ENCODE data around the gene FCRL2. TPM values are rescaled to one million over a fixed set of nuclear protein-coding genes. Genes with fewer than 3 reads are reported as not detected.

The FCRL2 gene
- total and polyA plus RNA-seq, 2 experiments from 2014 or later = not detected

DNA sequence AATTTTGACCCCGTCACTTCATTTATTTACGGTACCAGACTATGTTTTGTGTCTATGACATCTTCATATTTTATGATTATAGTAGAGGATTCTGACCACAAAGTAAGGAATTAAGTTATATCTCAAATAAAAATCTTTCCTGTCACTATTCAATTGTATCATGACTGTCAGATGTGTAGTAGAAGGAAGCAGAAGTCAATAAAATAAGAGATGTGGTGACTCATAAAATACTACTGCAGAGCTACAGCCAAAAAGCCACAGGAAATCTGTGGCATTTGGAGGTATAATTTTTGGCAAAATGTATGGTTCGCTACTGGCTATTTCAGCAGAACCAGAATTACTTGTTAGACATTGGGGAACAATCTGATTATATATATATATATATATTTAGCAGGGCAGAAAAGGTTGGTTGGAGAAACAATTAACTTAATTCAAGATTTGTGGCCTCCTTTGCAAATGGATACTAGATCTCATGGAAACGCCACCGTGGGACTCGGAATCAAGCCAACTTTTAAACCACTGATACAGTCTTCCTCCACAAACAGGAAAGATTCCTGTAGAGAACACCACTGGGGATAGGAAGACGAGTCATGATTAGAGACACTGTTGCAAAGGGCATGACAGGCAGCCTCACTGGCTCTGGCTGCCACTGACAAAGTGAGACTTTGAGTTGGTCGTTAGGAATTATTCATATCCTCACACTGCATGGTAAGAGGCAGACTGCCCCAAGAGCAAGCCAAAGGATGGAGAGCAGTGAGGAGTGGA is 5.1 kb downstream of the FCRL2 start:
- Histone ChIP-seq H3K4me2 (no peak overlapping the region), H3K36me3 (ENCODE audit: insufficient read depth) (no peaks in the 10 kb centered on the region), H3K4me1 (ENCODE audit: insufficient read depth) (no peaks in the 10 kb centered on the region), H3K4me3 (no peak overlapping the region), H3K9me2 (ENCODE audit: insufficient read depth) (no peaks in the 10 kb centered on the region; the same call in 1 of the 2 replicates), H2AFZ (peak overlapping the region; percentile 38; the same call in 1 of the 2 replicates), H3F3A (replicated peaks; ENCODE audit: low read depth) (no peaks in the 10 kb centered on the region), H4K20me1 (replicated peaks; ENCODE audit: insufficient read depth) (no peaks in the 10 kb centered on the region), H3K27ac (ENCODE audit: low read depth) (no peak overlapping the region), H3K27me3 (ENCODE audit: insufficient read depth) (no peaks in the 10 kb centered on the region), H3K79me2 (replicated peaks; ENCODE audit: insufficient read depth) (no peaks in the 10 kb centered on the region)
- ATAC-seq = no peak
- Mint-ChIP-seq H3K4me3 (no peak overlapping the region), H3K4me1 (peaks cover 4% of the 10 kb centered on the region; the same call in 2 of the 3 replicates), H3K36me3 (ENCODE audit: low read depth) (no peaks in the 10 kb centered on the region), H3K9me3 (no peaks in the 10 kb centered on the region), H3K27ac (no peak overlapping the region), H3K27me3 (ENCODE audit: insufficient read depth, low read depth, poor library complexity) (peaks cover 5% of the 10 kb centered on the region)
- DNase-seq (ENCODE audit: low spot score) = no peak
- TF ChIP-seq, protein P1, sequence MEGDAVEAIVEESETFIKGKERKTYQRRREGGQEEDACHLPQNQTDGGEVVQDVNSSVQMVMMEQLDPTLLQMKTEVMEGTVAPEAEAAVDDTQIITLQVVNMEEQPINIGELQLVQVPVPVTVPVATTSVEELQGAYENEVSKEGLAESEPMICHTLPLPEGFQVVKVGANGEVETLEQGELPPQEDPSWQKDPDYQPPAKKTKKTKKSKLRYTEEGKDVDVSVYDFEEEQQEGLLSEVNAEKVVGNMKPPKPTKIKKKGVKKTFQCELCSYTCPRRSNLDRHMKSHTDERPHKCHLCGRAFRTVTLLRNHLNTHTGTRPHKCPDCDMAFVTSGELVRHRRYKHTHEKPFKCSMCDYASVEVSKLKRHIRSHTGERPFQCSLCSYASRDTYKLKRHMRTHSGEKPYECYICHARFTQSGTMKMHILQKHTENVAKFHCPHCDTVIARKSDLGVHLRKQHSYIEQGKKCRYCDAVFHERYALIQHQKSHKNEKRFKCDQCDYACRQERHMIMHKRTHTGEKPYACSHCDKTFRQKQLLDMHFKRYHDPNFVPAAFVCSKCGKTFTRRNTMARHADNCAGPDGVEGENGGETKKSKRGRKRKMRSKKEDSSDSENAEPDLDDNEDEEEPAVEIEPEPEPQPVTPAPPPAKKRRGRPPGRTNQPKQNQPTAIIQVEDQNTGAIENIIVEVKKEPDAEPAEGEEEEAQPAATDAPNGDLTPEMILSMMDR (conservative IDR thresholded peaks at IDR 0.05; ENCODE audit: low read depth in 2 of 2) = no peak
- TF ChIP-seq NANOG (IDR thresholded peaks at IDR 0.05; ENCODE audit: borderline replicate concordance) (no peak), ZNF114 (CRISPR knock-in tag; IDR thresholded peaks at IDR 0.05) (no peak), POLR2AphosphoS5 (IDR thresholded peaks at IDR 0.05; ENCODE audit: low read depth) (no peak)
- TF ChIP-seq, protein P2, sequence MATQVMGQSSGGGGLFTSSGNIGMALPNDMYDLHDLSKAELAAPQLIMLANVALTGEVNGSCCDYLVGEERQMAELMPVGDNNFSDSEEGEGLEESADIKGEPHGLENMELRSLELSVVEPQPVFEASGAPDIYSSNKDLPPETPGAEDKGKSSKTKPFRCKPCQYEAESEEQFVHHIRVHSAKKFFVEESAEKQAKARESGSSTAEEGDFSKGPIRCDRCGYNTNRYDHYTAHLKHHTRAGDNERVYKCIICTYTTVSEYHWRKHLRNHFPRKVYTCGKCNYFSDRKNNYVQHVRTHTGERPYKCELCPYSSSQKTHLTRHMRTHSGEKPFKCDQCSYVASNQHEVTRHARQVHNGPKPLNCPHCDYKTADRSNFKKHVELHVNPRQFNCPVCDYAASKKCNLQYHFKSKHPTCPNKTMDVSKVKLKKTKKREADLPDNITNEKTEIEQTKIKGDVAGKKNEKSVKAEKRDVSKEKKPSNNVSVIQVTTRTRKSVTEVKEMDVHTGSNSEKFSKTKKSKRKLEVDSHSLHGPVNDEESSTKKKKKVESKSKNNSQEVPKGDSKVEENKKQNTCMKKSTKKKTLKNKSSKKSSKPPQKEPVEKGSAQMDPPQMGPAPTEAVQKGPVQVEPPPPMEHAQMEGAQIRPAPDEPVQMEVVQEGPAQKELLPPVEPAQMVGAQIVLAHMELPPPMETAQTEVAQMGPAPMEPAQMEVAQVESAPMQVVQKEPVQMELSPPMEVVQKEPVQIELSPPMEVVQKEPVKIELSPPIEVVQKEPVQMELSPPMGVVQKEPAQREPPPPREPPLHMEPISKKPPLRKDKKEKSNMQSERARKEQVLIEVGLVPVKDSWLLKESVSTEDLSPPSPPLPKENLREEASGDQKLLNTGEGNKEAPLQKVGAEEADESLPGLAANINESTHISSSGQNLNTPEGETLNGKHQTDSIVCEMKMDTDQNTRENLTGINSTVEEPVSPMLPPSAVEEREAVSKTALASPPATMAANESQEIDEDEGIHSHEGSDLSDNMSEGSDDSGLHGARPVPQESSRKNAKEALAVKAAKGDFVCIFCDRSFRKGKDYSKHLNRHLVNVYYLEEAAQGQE (IDR thresholded peaks at IDR 0.05; ENCODE audit: unreplicated experiment) = no peak

DNA sequence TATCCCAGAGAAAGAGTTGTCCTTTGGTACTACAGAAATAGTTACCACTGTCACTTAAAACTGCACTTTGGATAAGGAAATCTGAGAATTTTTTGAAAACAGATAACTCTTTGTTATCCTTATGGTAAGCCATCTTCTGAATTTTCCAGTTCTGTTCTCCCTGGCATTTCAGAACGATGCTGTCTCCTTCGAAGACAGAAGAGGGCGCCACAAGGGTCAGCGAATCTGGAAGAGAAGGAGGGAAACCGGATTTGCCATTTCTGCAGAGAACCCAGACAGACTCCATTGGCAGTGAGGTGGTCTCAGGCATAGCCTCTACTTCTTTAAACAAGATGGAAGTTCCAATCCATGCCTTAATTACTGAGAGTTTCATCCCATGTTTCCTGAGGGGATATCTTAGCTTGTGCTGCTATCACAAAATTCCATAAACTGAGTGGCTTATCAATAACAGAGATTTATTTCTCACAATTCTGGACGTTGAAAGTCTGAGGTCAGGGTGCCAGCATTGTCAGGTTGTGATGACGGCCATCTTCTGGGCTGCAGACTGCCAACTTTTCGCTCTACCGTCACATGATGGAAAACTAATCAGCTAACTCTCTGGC is 6.4 kb downstream of the FCRL2 start:
- no peaks in the 10 kb centered on the region for H4K20me1 ChIP-seq (replicated peaks; ENCODE audit: insufficient read depth)
- no peak overlapping the region for H3K27ac Mint-ChIP-seq
- H3K27me3 Mint-ChIP-seq (ENCODE audit: insufficient read depth, low read depth, poor library complexity) = peaks cover 5% of the 10 kb centered on the region
- no peak overlapping the region for H3K4me3 ChIP-seq
- H2AFZ ChIP-seq = no peak overlapping the region
- H3K9me2 ChIP-seq (ENCODE audit: insufficient read depth) = no peaks in the 10 kb centered on the region
- ATAC-seq = peak; percentile 52
- H3K4me1 Mint-ChIP-seq = peaks cover 4% of the 10 kb centered on the region; the same call in 2 of the 3 replicates
- no peaks in the 10 kb centered on the region for H3K36me3 Mint-ChIP-seq (ENCODE audit: low read depth)
- no peak overlapping the region for H3K27ac ChIP-seq (ENCODE audit: low read depth)
- no peaks in the 10 kb centered on the region for H3K9me3 Mint-ChIP-seq
- no peaks in the 10 kb centered on the region for H3K36me3 ChIP-seq (ENCODE audit: insufficient read depth)
- peak; percentile 80 for DNase-seq (ENCODE audit: low spot score)
- no peaks in the 10 kb centered on the region for H3K27me3 ChIP-seq (ENCODE audit: insufficient read depth)
- TF ChIP-seq ZNF331 (CRISPR knock-in tag; IDR thresholded peaks at IDR 0.05; ENCODE audit: low read depth) = no peak
- no peak for TF ChIP-seq POLR2AphosphoS5 (IDR thresholded peaks at IDR 0.05; ENCODE audit: low read depth)
- no peak for TF ChIP-seq JUNB (IDR thresholded peaks at IDR 0.05; ENCODE audit: unreplicated experiment)
- TF ChIP-seq, protein P2 (IDR thresholded peaks at IDR 0.05; ENCODE audit: unreplicated experiment) = no peak
- TF ChIP-seq, protein P1 (conservative IDR thresholded peaks at IDR 0.05; ENCODE audit: low read depth in 2 of 2) = peak; percentile 77 to 80
- TF ChIP-seq ZNF114 (CRISPR knock-in tag; IDR thresholded peaks at IDR 0.05) = no peak
- TF ChIP-seq CREB1 (CRISPR knock-in tag; IDR thresholded peaks at IDR 0.05; ENCODE audit: low read depth) = no peak
- no peak for TF ChIP-seq EZH2phosphoT487 (IDR thresholded peaks at IDR 0.05; ENCODE audit: unreplicated experiment)
- no peak overlapping the region for H3K4me3 Mint-ChIP-seq
- H3F3A ChIP-seq (replicated peaks; ENCODE audit: low read depth) = no peaks in the 10 kb centered on the region
- no peaks in the 10 kb centered on the region for H3K4me1 ChIP-seq (ENCODE audit: insufficient read depth)
- H3K79me2 ChIP-seq (replicated peaks; ENCODE audit: insufficient read depth) = no peaks in the 10 kb centered on the region
- no peak overlapping the region for H3K4me2 ChIP-seq

All from GM23338 (cell line).